Neural cell (in vitro differentiated cells): ENCODE data around the gene EHMT1. TPM values are rescaled to one million over a fixed set of nuclear protein-coding genes. Genes with fewer than 3 reads are reported as not detected.

Experiments
- H2AFZ ChIP-seq: fragments of 200-600, 300-800 bp; sonication (generic), shearing (Covaris generic); 2 replicates; pipeline ENCODE4 v1.6.0; 2014; ENCODE audit warnings: low read depth, mild to moderate bottlenecking, antibody characterized with exemption, low read length, moderate library complexity
- H3F3A ChIP-seq: fragments of 200-600 bp; shearing (Covaris generic); 2 replicates; pipeline ENCODE4 v1.6.1; 2016; ENCODE audit warnings: mild to moderate bottlenecking, moderate library complexity, mixed read lengths, antibody characterized with exemption, low read length; ENCODE audit not compliant: insufficient read depth, poor library complexity, severe bottlenecking
- H3K27ac ChIP-seq: fragments of 200-600, 300-800 bp; sonication (generic), shearing (Covaris generic); 2 replicates; pipeline ENCODE4 v1.5.1; 2014; ENCODE audit warnings: mild to moderate bottlenecking, low read length, moderate library complexity
- H3K27me3 ChIP-seq: fragments of 300-800, 200-600 bp; sonication (generic), shearing (Covaris generic); 2 replicates; pipeline ENCODE4 v1.6.0; 2014; ENCODE audit warnings: mild to moderate bottlenecking, low read depth, low read length, moderate library complexity; ENCODE audit not compliant: insufficient read depth
- H3K36me3 ChIP-seq: fragments of 300-800, 200-600 bp; sonication (generic), shearing (Covaris generic); 2 replicates; pipeline ENCODE4 v1.5.1; 2014; ENCODE audit warnings: mild to moderate bottlenecking, antibody characterized with exemption, low read length, moderate library complexity; ENCODE audit not compliant: insufficient read depth
- H3K4me2 ChIP-seq: fragments of 300-800, 200-600 bp; sonication (generic), shearing (Covaris generic); 2 replicates; pipeline ENCODE4 v1.6.0; 2014; ENCODE audit warnings: mild to moderate bottlenecking, low read length
- H3K4me3 ChIP-seq: fragments of 300-800, 200-600 bp; sonication (generic), shearing (Covaris generic); 2 replicates; pipeline ENCODE4 v1.5.1; 2014; ENCODE audit warnings: mild to moderate bottlenecking, low read length, moderate library complexity
- H3K79me2 ChIP-seq: fragments of 200-600 bp; shearing (Covaris generic); replicated peaks from 2 replicates; pipeline ENCODE4 v1.6.0; 2014; ENCODE audit warnings: mild to moderate bottlenecking, low read length, moderate library complexity; ENCODE audit not compliant: insufficient read depth
- H3K9ac ChIP-seq: fragments of 300-800, 200-600 bp; sonication (generic), shearing (Covaris generic); 2 replicates; pipeline ENCODE4 v1.6.1; 2016; ENCODE audit warnings: mild to moderate bottlenecking, low read length, mixed read lengths
- H3K9me2 ChIP-seq: fragments of 200-600 bp; shearing (Covaris generic); 2 replicates; pipeline ENCODE4 v1.6.1; 2016; ENCODE audit warnings: mild to moderate bottlenecking, low read length, mixed read lengths; ENCODE audit not compliant: insufficient read depth
- H3K9me3 ChIP-seq: fragments of 200-600, 300-800 bp; sonication (generic), shearing (Covaris generic); 2 replicates; pipeline ENCODE4 v1.6.1; 2016; ENCODE audit warnings: mild to moderate bottlenecking, mixed run types, low read length, moderate library complexity, mixed read lengths
- H4K20me1 ChIP-seq: fragments of 200-600 bp; shearing (Covaris generic); 2 replicates; pipeline ENCODE4 v1.6.1; 2016; ENCODE audit warnings: mild to moderate bottlenecking, mixed run types; ENCODE audit not compliant: insufficient read depth
- EP300 ChIP-seq: fragments of 450-650 bp; conservative IDR thresholded peaks from 2 replicates; pipeline ENCODE4 v1.6.1; 2014; ENCODE audit warnings: antibody characterized with exemption, mild to moderate bottlenecking, moderate library complexity; ENCODE audit not compliant: poor library complexity, severe bottlenecking
- EZH2 ChIP-seq: fragments of 200-600, 300-800 bp; shearing (Covaris generic), sonication (generic); IDR thresholded peaks from 2 replicates; pipeline ENCODE4 v1.6.1; 2014; ENCODE audit warnings: antibody characterized with exemption, low read length, borderline replicate concordance, mild to moderate bottlenecking; ENCODE audit not compliant: insufficient read depth, poor library complexity, severe bottlenecking
- MXI1 ChIP-seq: fragments of 450-650 bp; conservative IDR thresholded peaks from 2 replicates; pipeline ENCODE4 v1.6.1; 2014; ENCODE audit warnings: antibody characterized with exemption, mild to moderate bottlenecking; ENCODE audit not compliant: poor library complexity, severe bottlenecking
- POLR2AphosphoS5 ChIP-seq: IDR thresholded peaks from 2 replicates; pipeline ENCODE4 v1.6.1; 2012
- RAD21 ChIP-seq: fragments of 450-650 bp; conservative IDR thresholded peaks from 2 replicates; pipeline ENCODE4 v1.6.1; 2014; ENCODE audit warnings: antibody characterized with exemption, mild to moderate bottlenecking, moderate library complexity
- REST ChIP-seq: IDR thresholded peaks from 2 replicates; pipeline ENCODE4 v1.6.1; 2012; ENCODE audit warnings: borderline replicate concordance
- SMC3 ChIP-seq: fragments of 450-650 bp; conservative IDR thresholded peaks from 2 replicates; pipeline ENCODE4 v1.6.1; 2014; ENCODE audit warnings: antibody characterized with exemption, mild to moderate bottlenecking, moderate library complexity; ENCODE audit not compliant: poor library complexity
- TAF1 ChIP-seq: IDR thresholded peaks from 2 replicates; pipeline ENCODE4 v1.6.1; 2012; ENCODE audit warnings: low read depth
- polyA plus RNA-seq: library from polyadenylated mRNA; depleted of rRNA; stranded (reverse); fragments of >200 nt; gene quantifications from 2 replicates; pipeline ENCODE4 v1.2.3, GENCODE V29; 2014
- TF ChIP-seq, protein P1 (sequence below): fragments of 450-650 bp; IDR thresholded peaks from 2 replicates; pipeline ENCODE4 v1.5.1; 2014; ENCODE audit warnings: antibody characterized with exemption, mild to moderate bottlenecking, moderate library complexity; ENCODE audit not compliant: poor library complexity, severe bottlenecking

EHMT1 gene
- polyA plus RNA-seq, 1 donor from 2014 or later = 53.0 TPM

- Histone ChIP-seq H3K4me2 (no peak overlapping the region), H3K4me3 (no peak overlapping the region), H3K36me3 (peaks cover 35% of the 10 kb centered on the region), H3K9ac (no peak overlapping the region), H3K9me2 (no peaks in the 10 kb centered on the region), H3K27ac (no peak overlapping the region), H3K27me3 (no peaks in the 10 kb centered on the region), H3F3A (no peaks in the 10 kb centered on the region), H3K9me3 (peaks cover 28% of the 10 kb centered on the region), H4K20me1 (no peaks in the 10 kb centered on the region), H2AFZ (no peak overlapping the region), H3K79me2 (no peaks in the 10 kb centered on the region)
- TF ChIP-seq EZH2 = no peak
- TF ChIP-seq POLR2AphosphoS5 = no peak
- no peak for TF ChIP-seq MXI1
- TF ChIP-seq, protein P1, sequence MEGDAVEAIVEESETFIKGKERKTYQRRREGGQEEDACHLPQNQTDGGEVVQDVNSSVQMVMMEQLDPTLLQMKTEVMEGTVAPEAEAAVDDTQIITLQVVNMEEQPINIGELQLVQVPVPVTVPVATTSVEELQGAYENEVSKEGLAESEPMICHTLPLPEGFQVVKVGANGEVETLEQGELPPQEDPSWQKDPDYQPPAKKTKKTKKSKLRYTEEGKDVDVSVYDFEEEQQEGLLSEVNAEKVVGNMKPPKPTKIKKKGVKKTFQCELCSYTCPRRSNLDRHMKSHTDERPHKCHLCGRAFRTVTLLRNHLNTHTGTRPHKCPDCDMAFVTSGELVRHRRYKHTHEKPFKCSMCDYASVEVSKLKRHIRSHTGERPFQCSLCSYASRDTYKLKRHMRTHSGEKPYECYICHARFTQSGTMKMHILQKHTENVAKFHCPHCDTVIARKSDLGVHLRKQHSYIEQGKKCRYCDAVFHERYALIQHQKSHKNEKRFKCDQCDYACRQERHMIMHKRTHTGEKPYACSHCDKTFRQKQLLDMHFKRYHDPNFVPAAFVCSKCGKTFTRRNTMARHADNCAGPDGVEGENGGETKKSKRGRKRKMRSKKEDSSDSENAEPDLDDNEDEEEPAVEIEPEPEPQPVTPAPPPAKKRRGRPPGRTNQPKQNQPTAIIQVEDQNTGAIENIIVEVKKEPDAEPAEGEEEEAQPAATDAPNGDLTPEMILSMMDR = no peak
- no peak for TF ChIP-seq TAF1
- no peak for TF ChIP-seq EP300
- no peak for TF ChIP-seq SMC3
- no peak for TF ChIP-seq REST
- no peak for TF ChIP-seq RAD21
These were observed 197.9 kb downstream of the EHMT1 start for GRCh38 chr9:137816531-137817235.

GRCh38 chr9:137817236-137818200, 198.7 kb downstream of the EHMT1 start:
- Histone ChIP-seq H3K9me3 (peaks cover 28% of the 10 kb centered on the region), H2AFZ (no peak overlapping the region), H3K79me2 (no peaks in the 10 kb centered on the region), H4K20me1 (no peaks in the 10 kb centered on the region), H3K27ac (no peak overlapping the region), H3K4me2 (no peak overlapping the region), H3K36me3 (peaks cover 35% of the 10 kb centered on the region), H3K27me3 (no peaks in the 10 kb centered on the region), H3K9ac (no peak overlapping the region), H3K4me3 (no peak overlapping the region), H3F3A (no peaks in the 10 kb centered on the region), H3K9me2 (no peaks in the 10 kb centered on the region)
- no peak for TF ChIP-seq POLR2AphosphoS5
- no peak for TF ChIP-seq REST
- TF ChIP-seq TAF1 = no peak
- no peak for TF ChIP-seq SMC3
- TF ChIP-seq EZH2 = no peak
- TF ChIP-seq, protein P1 = no peak
- no peak for TF ChIP-seq MXI1
- TF ChIP-seq RAD21 = no peak
- no peak for TF ChIP-seq EP300
